ENCODE measurements around the gene AKAP13. TPM values are rescaled to one million over a fixed set of nuclear protein-coding genes. Genes with fewer than 3 reads are reported as not detected.

Gene AKAP13
- total and polyA plus RNA-seq, 5 experiments from 2014 or later = 113 to 244 (median 131) TPM

GRCh38 chr15:85417276-85417675 lies 36.9 kb downstream of the AKAP13 start:
- H3K4me1 Mint-ChIP-seq = peaks cover 44 to 86% (median 80%) of the 10 kb centered on the region in 4 donors
- H3K27ac Mint-ChIP-seq = peak overlapping the region in 2 of 10 donors; percentile 19 to 95
- ATAC-seq = no peak
- POLR2A ChIA-PET = no interaction called here
- DNase-seq = no peak
- peaks cover 0 to 5% (median 0%) of the 10 kb centered on the region in 3 donors for H3K36me3 Mint-ChIP-seq
- no peaks in the 10 kb centered on the region for H3K9me3 Mint-ChIP-seq
- H3K4me3 Mint-ChIP-seq = no peak overlapping the region
- no peaks in the 10 kb centered on the region for H3K27me3 Mint-ChIP-seq

GRCh38 chr15:85419161-85419560 lies 38.8 kb downstream of the AKAP13 start:
- Mint-ChIP-seq H3K27ac (peak overlapping the region in 2 of 10 donors; percentile 40 to 61), H3K27me3 (no peaks in the 10 kb centered on the region), H3K36me3 (peaks cover 0 to 5% (median 0%) of the 10 kb centered on the region in 3 donors), H3K4me1 (peaks cover 46 to 89% (median 82%) of the 10 kb centered on the region in 4 donors), H3K9me3 (no peaks in the 10 kb centered on the region), H3K4me3 (peak overlapping the region in 1 of 10 donors; percentile 1)
- POLR2A ChIA-PET = no interaction called here
- DNase-seq (no peak), ATAC-seq (no peak)

- H3K4me1 Mint-ChIP-seq = peaks cover 46 to 86% (median 81%) of the 10 kb centered on the region in 4 donors
- H3K4me3 Mint-ChIP-seq = peak overlapping the region in 6 of 10 donors; percentile 10 to 59 (median 30)
- POLR2A ChIA-PET = no interaction called here
- no peaks in the 10 kb centered on the region for H3K27me3 Mint-ChIP-seq
- no peak for ATAC-seq
- H3K36me3 Mint-ChIP-seq = no peaks in the 10 kb centered on the region
- no peaks in the 10 kb centered on the region for H3K9me3 Mint-ChIP-seq
- DNase-seq = no peak
- peak overlapping the region in 4 of 10 donors; percentile 5 to 48 (median 24) for H3K27ac Mint-ChIP-seq
Observed at GRCh38 chr15:85421116-85421925, 40.9 kb downstream of the AKAP13 start.

DNA sequence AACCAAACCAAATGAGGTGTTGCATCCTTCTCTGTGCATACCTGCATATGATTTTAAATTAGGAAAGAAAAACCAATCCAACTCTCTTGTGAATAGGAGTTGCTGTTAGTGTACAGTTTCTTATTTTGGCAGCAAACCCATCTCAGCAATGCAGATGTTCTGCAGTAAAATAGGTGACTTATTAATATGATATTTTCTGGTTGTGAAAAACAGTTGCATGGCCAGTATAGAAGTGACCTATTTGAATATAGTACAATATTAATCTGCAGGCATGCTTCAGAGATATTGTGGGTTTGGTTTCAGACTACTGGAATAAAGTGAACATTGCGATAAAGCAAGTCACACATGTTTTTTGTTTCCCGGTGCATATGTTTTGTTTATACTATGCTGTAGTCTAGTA lies 42.2 kb downstream of the AKAP13 start:
- H3K4me1 Mint-ChIP-seq = peaks cover 46 to 85% (median 82%) of the 10 kb centered on the region in 4 donors
- no peaks in the 10 kb centered on the region for H3K9me3 Mint-ChIP-seq
- POLR2A ChIA-PET = no interaction called here
- DNase-seq = no peak
- H3K27me3 Mint-ChIP-seq = no peaks in the 10 kb centered on the region
- peak overlapping the region in 2 of 10 donors; percentile 26 to 43 for H3K27ac Mint-ChIP-seq
- H3K36me3 Mint-ChIP-seq = no peaks in the 10 kb centered on the region
- H3K4me3 Mint-ChIP-seq = peak overlapping the region in 2 of 10 donors; percentile 45
- no peak for ATAC-seq

GRCh38 chr15:85423256-85423655 lies 42.9 kb downstream of the AKAP13 start:
- Mint-ChIP-seq H3K27ac (peak overlapping the region in 3 of 10 donors; percentile 26 to 36 (median 27)), H3K27me3 (no peaks in the 10 kb centered on the region), H3K9me3 (no peaks in the 10 kb centered on the region), H3K4me3 (peak overlapping the region in 6 of 10 donors; percentile 0 to 46 (median 26)), H3K36me3 (no peaks in the 10 kb centered on the region), H3K4me1 (peaks cover 48 to 88% (median 87%) of the 10 kb centered on the region in 4 donors)
- no peak for ATAC-seq
- POLR2A ChIA-PET = interaction anchor here (1.5 kb wide), 1 partner anchor 10 kb away, joined by 5 read pairs; no protein-coding TSS in a partner anchor
- DNase-seq = no peak

DNA sequence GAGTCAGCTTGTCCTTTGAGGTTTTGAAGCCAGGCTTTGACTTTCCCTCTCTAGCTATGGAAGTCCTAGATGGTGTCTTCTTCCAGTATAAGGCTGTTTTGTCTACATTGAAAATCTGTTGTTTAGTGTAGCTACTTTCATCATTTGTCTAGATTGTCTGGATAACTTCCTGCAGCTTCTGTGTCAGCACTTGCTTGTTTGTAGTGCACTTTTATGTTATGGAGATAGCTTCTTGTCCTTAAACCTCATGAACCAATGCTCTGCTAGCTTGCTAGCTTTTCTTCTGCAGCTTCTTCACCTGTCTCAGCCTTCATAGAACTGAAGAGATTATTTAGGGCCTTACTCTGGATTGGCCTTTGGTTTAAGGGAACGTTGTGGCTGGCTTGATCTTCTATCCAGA lies 43.8 kb downstream of the AKAP13 start:
- Mint-ChIP-seq H3K27ac (peak overlapping the region in 2 of 10 donors; percentile 8 to 23), H3K36me3 (no peaks in the 10 kb centered on the region), H3K9me3 (no peaks in the 10 kb centered on the region), H3K27me3 (no peaks in the 10 kb centered on the region), H3K4me1 (peaks cover 53 to 91% (median 89%) of the 10 kb centered on the region in 4 donors), H3K4me3 (peak overlapping the region in 5 of 10 donors; percentile 4 to 45 (median 13))
- POLR2A ChIA-PET = interaction anchor here (1.5 kb wide), 1 partner anchor 10 kb away, joined by 5 read pairs; no protein-coding TSS in a partner anchor
- ATAC-seq (no peak), DNase-seq (peak in 2 of 10 donors; percentile 28 to 31)

GRCh38 chr15:85426481-85426880 lies 46.1 kb downstream of the AKAP13 start:
- Mint-ChIP-seq H3K4me1 (peaks cover 50 to 94% (median 91%) of the 10 kb centered on the region in 4 donors), H3K27ac (no peak overlapping the region), H3K27me3 (no peaks in the 10 kb centered on the region), H3K9me3 (no peaks in the 10 kb centered on the region), H3K36me3 (no peaks in the 10 kb centered on the region), H3K4me3 (peak overlapping the region in 2 of 10 donors; percentile 4 to 6)
- POLR2A ChIA-PET = interaction anchor here (0.7 to 1.3 kb wide), 2 partner anchors 30 to 61 kb away, joined by 3 to 6 read pairs; no protein-coding TSS in a partner anchor
- DNase-seq = no peak
- ATAC-seq = no peak

- peaks cover 43 to 91% (median 88%) of the 10 kb centered on the region in 4 donors for H3K4me1 Mint-ChIP-seq
- H3K27ac Mint-ChIP-seq = peak overlapping the region in 3 of 10 donors; percentile 10 to 43 (median 11)
- no peaks in the 10 kb centered on the region for H3K36me3 Mint-ChIP-seq
- H3K4me3 Mint-ChIP-seq = peak overlapping the region in 3 of 10 donors; percentile 6 to 18 (median 16)
- H3K9me3 Mint-ChIP-seq = no peaks in the 10 kb centered on the region
- no peaks in the 10 kb centered on the region for H3K27me3 Mint-ChIP-seq
- no peak for DNase-seq
- POLR2A ChIA-PET = interaction anchor here (0.7 to 1.3 kb wide), 2 partner anchors 29 to 62 kb away, joined by 3 to 6 read pairs; no protein-coding TSS in a partner anchor
- ATAC-seq = no peak
Observed at GRCh38 chr15:85427286-85428028, 47.1 kb downstream of the AKAP13 start.

DNA sequence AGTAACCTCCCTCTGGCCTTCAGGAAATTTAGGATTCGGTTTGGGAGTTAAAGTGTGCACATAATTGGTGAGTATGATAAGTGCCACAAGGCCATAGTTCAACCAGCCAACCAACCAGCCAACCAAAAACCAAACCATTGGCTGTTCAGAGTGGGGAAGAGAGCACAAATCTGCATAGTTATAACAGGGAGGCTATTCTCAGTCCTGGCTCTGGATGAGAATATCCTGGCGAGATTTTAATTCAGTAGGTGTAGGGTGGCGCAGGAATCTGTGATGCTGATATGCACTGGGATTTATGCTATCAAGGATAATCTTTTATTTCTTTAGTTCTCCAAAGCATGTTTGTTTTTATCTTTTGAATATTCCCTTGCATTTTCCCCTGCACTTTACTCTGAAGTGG lies 49.1 kb downstream of the AKAP13 start:
- H3K27ac Mint-ChIP-seq = peak overlapping the region in 1 of 10 donors; percentile 21
- peaks cover 32 to 78% (median 70%) of the 10 kb centered on the region in 4 donors for H3K4me1 Mint-ChIP-seq
- DNase-seq = no peak
- no peak for ATAC-seq
- POLR2A ChIA-PET = no interaction called here
- peak overlapping the region in 2 of 10 donors; percentile 27 to 38 for H3K4me3 Mint-ChIP-seq
- no peaks in the 10 kb centered on the region for H3K36me3 Mint-ChIP-seq
- H3K27me3 Mint-ChIP-seq = no peaks in the 10 kb centered on the region
- H3K9me3 Mint-ChIP-seq = no peaks in the 10 kb centered on the region

DNA sequence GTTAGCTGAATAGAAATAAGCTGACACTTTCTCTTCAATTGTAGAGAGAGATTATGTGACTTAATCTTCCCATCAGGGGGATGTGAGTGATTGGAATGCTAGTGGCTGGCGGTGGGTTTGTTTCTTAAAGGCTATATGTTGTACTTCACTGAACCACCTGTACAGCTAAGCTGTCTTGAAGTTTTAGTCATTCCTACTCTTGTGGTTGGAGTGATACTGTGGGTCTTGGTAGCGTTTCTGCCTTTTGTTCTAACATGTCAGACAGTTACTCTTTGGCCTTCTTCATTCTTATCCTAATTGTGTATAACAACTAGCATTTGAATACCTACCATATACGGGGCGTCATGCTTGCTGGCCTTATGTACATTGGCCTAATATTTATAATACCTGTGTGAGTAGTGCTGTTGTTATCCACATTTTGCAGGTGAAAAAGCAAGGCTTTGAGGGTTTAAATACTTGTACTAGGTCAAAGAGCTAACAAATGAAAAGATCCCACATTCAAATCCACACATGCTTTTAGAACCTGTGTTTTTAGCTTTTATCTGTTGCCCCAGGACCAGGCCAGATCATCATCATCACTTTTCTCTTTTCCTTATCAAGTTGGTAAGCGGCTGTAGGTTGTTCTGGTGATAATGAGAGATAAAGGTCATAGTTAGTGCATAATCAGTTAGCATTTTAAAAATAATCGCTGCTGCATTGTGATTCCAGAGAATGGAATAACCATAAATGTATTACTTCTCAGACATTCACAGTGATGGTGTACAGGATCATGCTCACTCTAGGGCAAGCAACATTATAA lies 50.2 kb downstream of the AKAP13 start:
- Mint-ChIP-seq H3K27me3 (no peaks in the 10 kb centered on the region), H3K4me1 (peaks cover 28 to 71% (median 62%) of the 10 kb centered on the region in 4 donors), H3K9me3 (no peaks in the 10 kb centered on the region), H3K27ac (peak overlapping the region in 2 of 10 donors; percentile 9 to 81), H3K36me3 (no peaks in the 10 kb centered on the region), H3K4me3 (peak overlapping the region in 4 of 10 donors; percentile 1 to 28 (median 12))
- DNase-seq (no peak), ATAC-seq (peak in 1 of 2 donors; percentile 33)
- POLR2A ChIA-PET = no interaction called here

- no peak for ATAC-seq
- Mint-ChIP-seq H3K4me3 (peak overlapping the region in 3 of 10 donors; percentile 0 to 5 (median 5)), H3K36me3 (no peaks in the 10 kb centered on the region), H3K27me3 (no peaks in the 10 kb centered on the region), H3K9me3 (no peaks in the 10 kb centered on the region), H3K27ac (peak overlapping the region in 7 of 10 donors; percentile 7 to 57 (median 39)), H3K4me1 (peaks cover 20 to 49% (median 45%) of the 10 kb centered on the region in 4 donors)
- POLR2A ChIA-PET = no interaction called here
- DNase-seq = no peak
Observed at GRCh38 chr15:85439996-85440395, 59.6 kb downstream of the AKAP13 start.

DNA sequence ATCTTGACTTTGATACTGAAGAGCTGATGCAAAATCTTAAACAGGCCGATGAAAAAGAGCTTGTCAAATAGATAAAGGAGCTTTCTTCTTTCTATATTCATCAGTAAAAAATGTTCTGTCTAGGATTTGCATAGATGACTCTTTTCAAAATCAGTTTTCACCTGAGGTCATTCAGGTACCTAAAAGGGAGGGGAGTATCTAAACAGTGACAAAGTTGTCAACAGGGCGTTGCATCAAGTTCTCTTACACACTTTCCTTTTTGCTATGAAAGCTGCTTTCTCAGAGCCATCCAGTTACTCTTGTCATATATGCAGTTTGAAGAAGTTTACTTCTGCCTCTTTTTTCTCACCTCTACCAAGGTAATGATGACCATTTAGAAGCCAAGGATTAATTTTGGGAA lies 60.0 kb downstream of the AKAP13 start:
- no peak for DNase-seq
- peak in 1 of 2 donors; percentile 34 for ATAC-seq
- POLR2A ChIA-PET = no interaction called here
- Mint-ChIP-seq H3K27ac (peak overlapping the region in 8 of 10 donors; percentile 7 to 57 (median 44)), H3K27me3 (no peaks in the 10 kb centered on the region), H3K36me3 (no peaks in the 10 kb centered on the region), H3K4me3 (peak overlapping the region in 4 of 10 donors; percentile 0 to 35 (median 5)), H3K9me3 (no peaks in the 10 kb centered on the region), H3K4me1 (peaks cover 20 to 54% (median 49%) of the 10 kb centered on the region in 4 donors)
